Measurements from ENCODE around the gene CTSL. TPM values are rescaled to one million over a fixed set of nuclear protein-coding genes. Genes with fewer than 3 reads are reported as not detected.
A peak's percentile ranks its signal among the peaks of the same experiment; 100 is the strongest.
"Not testable (repeated sequence)": the region's sequence is repeated elsewhere in the genome, so short reads cannot be mapped to it uniquely, and the experiment has no call there.

Gene CTSL
- total RNA-seq, 1 experiment from 2014 or later: 84.2 TPM

- ChIA-PET CTCF (no interaction called here), POLR2A (no interaction called here)
- H3K4me1 Mint-ChIP-seq (ENCODE audit: insufficient read depth, unreplicated experiment): no peaks in the 10 kb centered on the region
- no peak overlapping the region for H3K27ac Mint-ChIP-seq (ENCODE audit: low read depth, unreplicated experiment)
- no peaks in the 10 kb centered on the region for H3K27me3 Mint-ChIP-seq (ENCODE audit: insufficient read depth, unreplicated experiment)
- peaks cover 10% of the 10 kb centered on the region for H3K9me3 Mint-ChIP-seq (ENCODE audit: unreplicated experiment)
- no TSS peak for BruUV-seq (replicated peaks)
- intact Hi-C loops (cut with micrococcal nuclease): no loop called here
- no peak overlapping the region for H3K4me3 Mint-ChIP-seq (ENCODE audit: unreplicated experiment)
- no peak for DNase-seq (ENCODE audit: unreplicated experiment)
- no peaks in the 10 kb centered on the region for H3K36me3 Mint-ChIP-seq (ENCODE audit: insufficient read depth, unreplicated experiment)
- TF ChIP-seq CTCF (IDR thresholded peaks at IDR 0.05; ENCODE audit: unreplicated experiment): no peak
Observed at GRCh38 chr9:87741891-87742290, 16.0 kb downstream of the CTSL start.

- CTCF ChIA-PET: no interaction called here
- Mint-ChIP-seq H3K4me1 (ENCODE audit: insufficient read depth, unreplicated experiment) (no peaks in the 10 kb centered on the region), H3K27ac (ENCODE audit: low read depth, unreplicated experiment) (no peak overlapping the region), H3K36me3 (ENCODE audit: insufficient read depth, unreplicated experiment) (no peaks in the 10 kb centered on the region), H3K9me3 (ENCODE audit: unreplicated experiment) (peaks cover 10% of the 10 kb centered on the region), H3K27me3 (ENCODE audit: insufficient read depth, unreplicated experiment) (no peaks in the 10 kb centered on the region), H3K4me3 (ENCODE audit: unreplicated experiment) (no peak overlapping the region)
- DNase-seq (ENCODE audit: unreplicated experiment): peak; percentile 9
- intact Hi-C loops (cut with micrococcal nuclease): no loop called here
- POLR2A ChIA-PET: interaction anchor here (0.6 kb wide), 1 partner anchor 46 kb away, joined by 3 read pairs; no protein-coding TSS in a partner anchor
- no peak for TF ChIP-seq CTCF (IDR thresholded peaks at IDR 0.05; ENCODE audit: unreplicated experiment)
- no TSS peak for BruUV-seq (replicated peaks)
Observed at GRCh38 chr9:87742813-87743428, 17.0 kb downstream of the CTSL start.

GRCh38 chr9:87744247-87744646 is 18.3 kb downstream of the CTSL start:
- H3K9me3 Mint-ChIP-seq (ENCODE audit: unreplicated experiment); CTCF ChIA-PET; BruUV-seq (replicated peaks); H3K4me3 Mint-ChIP-seq (ENCODE audit: unreplicated experiment); H3K27me3 Mint-ChIP-seq (ENCODE audit: insufficient read depth, unreplicated experiment); intact Hi-C loops (cut with micrococcal nuclease); POLR2A ChIA-PET; DNase-seq (ENCODE audit: unreplicated experiment); H3K4me1 Mint-ChIP-seq (ENCODE audit: insufficient read depth, unreplicated experiment); H3K27ac Mint-ChIP-seq (ENCODE audit: low read depth, unreplicated experiment); H3K36me3 Mint-ChIP-seq (ENCODE audit: insufficient read depth, unreplicated experiment): not testable (repeated sequence)

GRCh38 chr9:87746186-87746585 is 20.3 kb downstream of the CTSL start:
- intact Hi-C loops (cut with micrococcal nuclease): no loop called here
- H3K4me3 Mint-ChIP-seq (ENCODE audit: unreplicated experiment): no peak overlapping the region

More at GRCh38 chr9:87746186-87746585, 20.3 kb downstream of the CTSL start:
- Mint-ChIP-seq H3K36me3 (ENCODE audit: insufficient read depth, unreplicated experiment) (no peaks in the 10 kb centered on the region), H3K4me1 (ENCODE audit: insufficient read depth, unreplicated experiment) (no peaks in the 10 kb centered on the region), H3K9me3 (ENCODE audit: unreplicated experiment) (peaks cover 10% of the 10 kb centered on the region), H3K27me3 (ENCODE audit: insufficient read depth, unreplicated experiment) (no peaks in the 10 kb centered on the region), H3K27ac (ENCODE audit: low read depth, unreplicated experiment) (no peak overlapping the region)
- POLR2A ChIA-PET: no interaction called here
- CTCF ChIA-PET: interaction anchor here (0.7 to 1.6 kb wide), 2 partner anchors 61 to 68 kb away, joined by 4 to 5 read pairs; no protein-coding TSS in a partner anchor
- BruUV-seq (replicated peaks): no TSS peak
- DNase-seq (ENCODE audit: unreplicated experiment): no peak
- no peak for TF ChIP-seq CTCF (IDR thresholded peaks at IDR 0.05; ENCODE audit: unreplicated experiment)

All from MCF 10A (cell line).